Stimulated activated CD4-positive, alpha-beta T cell treated with anti-CD3 and anti-CD28 coated beads, TNF-alpha, amount 100 ng/mL, for 24 hours (primary cell): ENCODE measurements around the gene EFEMP2.
"Not testable (repeated sequence)": the region's sequence is repeated elsewhere in the genome, so short reads cannot be mapped to it uniquely, and the experiment has no call there.

Experiments used
- DNase-seq, 3 experiments: peaks; one replicate each; pipeline ENCODE4 v3.0.0-alpha.2; 2020; ENCODE audit warnings: low read depth in 3 of 3

EFEMP2 gene

DNA sequence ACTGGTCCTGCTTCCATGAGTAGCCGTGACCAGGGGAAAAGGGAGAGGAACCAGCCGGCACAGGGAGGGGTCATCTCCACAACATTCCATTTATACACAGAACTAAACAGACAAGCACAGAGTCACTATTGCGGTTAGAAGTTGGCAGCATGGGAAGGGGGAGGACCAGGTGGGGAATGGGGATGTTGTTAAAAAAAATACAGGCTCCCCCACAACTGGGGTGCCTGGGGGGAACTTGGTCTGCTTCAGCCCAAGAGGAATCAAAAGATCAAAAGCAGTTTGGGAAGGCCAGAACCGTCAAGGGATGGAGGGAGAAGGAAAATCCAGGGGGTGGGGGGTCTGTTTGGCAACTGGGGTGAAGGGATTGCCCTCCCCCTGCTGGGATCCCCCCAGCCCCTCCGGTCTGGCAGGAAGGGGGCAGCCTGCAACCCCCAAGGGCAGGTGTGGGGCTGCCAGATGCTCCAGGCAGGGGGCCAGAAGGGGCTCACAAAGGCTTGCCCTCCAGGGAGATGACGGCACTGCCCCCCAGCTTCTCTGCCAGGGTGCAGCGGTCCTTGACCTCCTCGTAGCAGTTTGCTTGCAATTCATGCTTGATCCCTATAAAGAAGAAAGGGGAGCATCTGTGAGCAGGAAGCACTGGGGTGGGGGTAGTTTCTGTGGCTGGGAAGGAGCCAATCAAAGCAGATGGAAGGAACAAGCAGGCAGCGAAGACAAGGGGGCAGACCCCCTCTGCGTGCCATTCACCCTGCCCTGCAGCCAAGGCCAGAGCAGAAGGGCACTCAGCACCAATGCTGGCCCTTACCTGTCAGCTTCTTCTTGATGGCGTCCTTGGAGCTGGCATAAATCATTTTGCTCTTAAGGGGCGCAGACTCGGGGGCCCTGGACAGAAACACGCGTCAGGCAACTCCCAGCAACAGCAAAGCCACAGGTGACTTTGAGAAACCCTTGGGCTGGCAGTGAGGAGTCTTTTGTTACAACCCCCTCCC lies 17.5 kb downstream of the EFEMP2 start:
- DNase-seq, result no peak

DNA sequence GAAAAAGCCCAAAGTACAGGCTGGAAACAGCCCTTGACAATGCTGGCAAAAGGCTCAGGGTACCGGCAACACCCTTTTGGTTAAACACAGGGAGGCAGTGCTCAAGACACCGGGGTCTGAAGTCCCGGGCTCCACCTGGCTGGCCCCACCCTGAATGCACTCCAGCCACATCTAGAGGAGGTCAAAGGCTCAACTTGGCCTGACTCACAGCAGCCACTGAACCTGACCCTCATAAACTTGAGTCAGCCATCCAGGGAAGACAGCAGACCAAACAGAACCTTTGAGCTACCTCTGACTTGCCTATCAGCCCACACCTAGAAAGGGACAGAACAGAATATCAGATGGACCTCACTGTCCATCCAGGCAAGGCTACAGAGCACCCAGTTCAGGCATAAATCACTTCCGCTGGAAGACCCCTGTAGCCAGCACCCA lies 18.4 kb downstream of the EFEMP2 start:
- no peak for DNase-seq

- no peak for DNase-seq
These were observed 19.2 kb downstream of the EFEMP2 start for GRCh38 chr11:65853246-65853979.

- DNase-seq, result no peak
These were observed 19.9 kb downstream of the EFEMP2 start for GRCh38 chr11:65852508-65853245.

- no peak for DNase-seq
These were observed 20.6 kb downstream of the EFEMP2 start for GRCh38 chr11:65851811-65852507.

- DNase-seq, result no peak
These were observed 21.5 kb downstream of the EFEMP2 start for GRCh38 chr11:65851083-65851579.

- DNase-seq, result no peak
These were observed 22.1 kb downstream of the EFEMP2 start for GRCh38 chr11:65850217-65851082.

DNA sequence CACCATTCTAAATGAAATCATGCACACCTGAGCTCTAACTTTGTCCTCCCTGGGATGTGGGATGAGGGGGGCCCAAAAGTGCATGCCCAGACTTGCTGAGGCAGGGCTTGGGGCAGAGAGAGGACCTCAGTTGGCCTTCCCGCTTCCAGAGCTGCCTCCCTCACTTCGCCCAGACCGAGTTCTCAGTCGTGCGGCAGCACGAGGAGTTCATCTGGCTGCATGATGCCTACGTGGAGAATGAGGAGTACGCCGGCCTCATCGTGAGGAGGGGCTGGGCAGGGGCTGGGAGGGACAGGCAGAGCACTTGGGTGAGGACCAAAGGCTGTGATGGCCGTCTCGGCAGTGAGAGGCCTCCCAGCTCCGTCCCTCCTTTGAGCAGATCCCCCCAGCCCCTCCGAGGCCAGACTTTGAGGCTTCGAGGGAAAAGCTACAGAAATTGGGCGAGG lies 22.8 kb downstream of the EFEMP2 start:
- DNase-seq, result no peak

DNA sequence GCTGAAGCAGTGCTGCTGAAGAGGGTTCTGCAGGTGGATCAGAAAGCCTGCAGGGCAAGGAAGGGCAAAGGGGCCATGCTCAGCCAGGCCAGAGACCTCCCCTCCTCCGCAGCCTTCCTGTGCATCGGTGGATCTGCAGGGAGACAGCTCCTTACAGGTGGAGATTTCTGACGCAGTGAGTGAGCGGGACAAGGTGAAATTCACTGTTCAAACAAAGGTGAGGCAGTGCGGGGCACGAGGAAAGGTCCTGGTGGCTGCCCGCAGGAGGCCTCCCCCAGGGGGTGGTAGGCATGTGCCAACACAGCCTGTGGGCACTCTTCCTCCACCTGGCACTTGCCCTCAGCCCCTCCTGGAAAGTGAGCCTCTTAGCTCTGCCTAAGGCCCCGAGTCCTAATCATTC lies 23.2 kb downstream of the EFEMP2 start:
- DNase-seq, result no peak

DNA sequence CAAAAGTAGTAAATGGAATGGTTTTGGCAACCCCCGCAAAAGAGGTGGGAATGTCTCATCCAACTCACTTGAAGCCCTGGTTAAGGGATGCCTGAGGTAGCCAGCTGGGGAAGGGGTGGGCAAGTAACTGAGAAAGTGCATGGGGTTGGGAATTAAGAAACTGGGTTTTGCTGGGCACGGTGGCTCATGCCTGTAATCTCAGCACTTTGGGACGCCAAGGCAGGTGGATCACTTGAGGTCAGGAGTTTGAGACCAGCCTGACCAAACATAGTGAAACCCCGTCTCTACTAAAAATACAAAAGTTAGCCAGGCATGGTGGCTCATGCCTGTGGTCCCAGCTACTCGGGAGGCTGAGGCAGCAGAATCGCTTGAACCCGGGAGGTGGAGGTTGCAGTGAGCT lies 23.9 kb downstream of the EFEMP2 start:
- not testable (repeated sequence) for DNase-seq

- DNase-seq, result no peak
These were observed 24.9 kb downstream of the EFEMP2 start for GRCh38 chr11:65847746-65848145.

DNA sequence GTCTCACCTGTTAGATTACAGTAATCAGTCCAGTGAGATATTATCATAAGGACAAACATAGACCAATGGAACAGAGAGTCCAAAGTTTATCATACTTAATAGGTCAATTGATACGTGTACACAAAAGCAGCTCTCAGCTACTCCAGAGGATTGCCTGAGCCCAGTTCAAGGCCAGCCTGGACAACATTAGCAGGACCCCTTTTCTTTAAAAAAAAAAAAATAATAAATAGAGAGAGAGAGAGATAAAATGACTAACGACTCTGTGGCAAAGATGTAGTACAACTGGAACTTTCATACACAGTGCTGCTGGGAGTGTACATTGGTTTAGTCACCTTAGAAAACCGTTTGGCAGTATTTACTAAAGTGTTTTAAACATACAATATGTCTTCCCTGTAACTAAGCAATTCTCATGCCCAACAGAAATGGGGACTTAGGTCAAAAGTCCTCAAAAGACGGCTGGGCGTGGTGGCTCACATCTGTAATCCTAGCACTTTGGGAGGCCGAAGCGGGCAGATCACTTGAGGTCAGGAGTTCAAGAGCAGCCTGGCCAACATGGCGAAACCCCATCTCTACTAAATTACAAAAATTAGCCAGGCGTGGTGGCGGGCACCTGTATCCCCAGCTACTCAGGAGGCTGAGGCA lies 28.2 kb downstream of the EFEMP2 start:
- DNase-seq, result no peak

- DNase-seq, result no peak
These were observed 28.8 kb downstream of the EFEMP2 start for GRCh38 chr11:65843811-65844210.

DNA sequence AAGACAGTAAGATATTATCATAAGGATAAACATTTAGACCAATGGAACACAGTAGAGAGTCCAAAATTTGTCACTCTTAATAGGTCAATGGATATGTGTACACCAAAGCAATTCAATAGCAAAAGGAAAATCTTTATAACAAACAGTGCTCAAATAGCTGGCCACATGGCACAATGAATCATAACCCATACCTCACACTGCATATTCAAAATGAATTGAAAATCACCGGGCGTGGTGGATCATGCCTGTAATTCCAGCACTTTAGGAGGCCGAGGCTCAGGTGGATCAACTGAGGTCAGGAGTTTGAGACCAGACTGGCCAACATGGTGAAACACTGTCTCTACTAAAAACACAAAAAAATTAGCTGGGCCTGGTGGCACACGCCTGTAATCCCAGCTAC lies 30.5 kb downstream of the EFEMP2 start:
- DNase-seq, result no peak

DNA sequence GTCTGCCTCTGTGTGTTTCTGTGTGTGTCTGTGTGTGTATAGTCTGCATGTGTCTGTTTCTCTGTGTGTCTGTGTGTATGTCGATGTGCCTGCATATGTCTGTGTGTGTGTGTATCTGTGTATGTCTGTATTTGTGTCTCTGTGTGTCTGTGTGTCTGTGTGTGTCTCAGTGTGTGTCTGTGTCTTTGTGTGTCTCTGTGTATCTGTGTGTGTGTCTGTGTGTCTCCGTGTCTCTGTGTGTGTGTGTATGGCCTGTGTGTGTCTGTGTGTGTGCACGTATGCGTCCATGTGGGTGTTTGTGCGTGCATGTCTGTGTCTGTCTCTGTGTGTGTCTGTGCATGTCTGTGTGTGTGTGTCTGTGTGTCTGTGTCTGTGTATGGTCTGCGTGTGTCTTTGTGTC lies 38.4 kb downstream of the EFEMP2 start:
- no peak for DNase-seq

GRCh38 chr11:65833297-65834030 lies 39.1 kb downstream of the EFEMP2 start, which contains the start of gene SNX32:
SNX32 (plus strand) TSS chr11:65833963; CDS start chr11:65834066, 103 bp downstream.
- peak; percentile 91 to 96 (median 93) for DNase-seq

DNA sequence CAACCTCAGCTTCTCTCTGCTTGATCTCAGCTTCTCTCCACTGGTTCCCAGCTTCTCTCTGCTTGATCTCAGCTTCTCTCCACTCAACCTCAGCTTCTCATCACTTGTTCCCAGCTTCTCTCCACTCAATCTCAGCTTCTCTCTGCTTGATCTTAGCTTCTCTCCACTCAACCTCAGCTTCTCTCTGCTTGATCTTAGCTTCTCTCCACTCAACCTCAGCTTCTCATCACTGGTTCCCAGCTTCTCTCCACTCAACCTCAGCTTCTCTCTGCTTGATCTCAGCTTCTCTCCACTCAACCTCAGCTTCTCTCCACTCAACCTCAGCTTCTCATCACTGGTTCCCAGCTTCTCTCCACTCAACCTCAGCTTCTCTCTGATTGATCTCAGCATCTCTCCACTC lies 40.4 kb downstream of the EFEMP2 start:
- DNase-seq, result not testable (repeated sequence)

DNA sequence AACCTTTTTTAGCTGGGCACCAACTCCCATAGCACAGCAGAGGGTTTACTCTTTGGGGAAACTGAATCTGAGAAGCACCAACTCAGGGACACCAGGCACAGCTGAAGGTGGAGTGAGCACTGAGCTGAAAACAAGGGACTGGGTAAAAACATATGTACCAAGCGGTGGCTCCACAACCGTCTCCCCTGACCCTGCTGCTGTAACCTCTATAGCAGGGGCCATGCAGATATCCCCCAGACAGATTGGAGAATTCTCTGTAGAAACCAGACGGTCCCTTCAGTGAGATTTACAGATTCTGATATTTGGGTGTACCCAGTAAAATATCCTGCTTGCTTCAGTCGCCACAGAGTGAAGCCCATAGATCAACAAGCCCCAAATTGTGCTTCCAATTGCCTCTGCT lies 43.1 kb downstream of the EFEMP2 start:
- DNase-seq, result no peak
